Measurements from ENCODE around the gene DLX3.
A peak's percentile ranks its signal among the peaks of the same experiment; 100 is the strongest.

DLX3 gene

GRCh38 chr17:49971199-49971847, 23.7 kb downstream of the DLX3 start:
- no peak for DNase-seq

- DNase-seq: no peak
Observed at GRCh38 chr17:49970498-49970897, 24.5 kb downstream of the DLX3 start.

- no peak for DNase-seq
Observed at GRCh38 chr17:49969795-49970389, 25.1 kb downstream of the DLX3 start.

- no peak for DNase-seq
Observed at GRCh38 chr17:49969134-49969759, 25.8 kb downstream of the DLX3 start, which contains the start of gene DLX4. Gene DLX4, plus strand, starts transcription at chr17:49969190. Its CDS starts 279 bp downstream, at chr17:49969469.

GRCh38 chr17:49968405-49969133, 26.5 kb downstream of the DLX3 start:
- DNase-seq: peak; percentile 56

GRCh38 chr17:49967621-49968404, 27.2 kb downstream of the DLX3 start:
- DNase-seq: no peak

GRCh38 chr17:49967205-49967604, 27.8 kb downstream of the DLX3 start:
- no peak for DNase-seq

GRCh38 chr17:49966767-49967166, 28.3 kb downstream of the DLX3 start:
- no peak for DNase-seq

- DNase-seq: no peak
Observed at GRCh38 chr17:49965524-49965909, 29.5 kb downstream of the DLX3 start.

GRCh38 chr17:49964769-49965523, 30.1 kb downstream of the DLX3 start:
- DNase-seq: peak; percentile 22

GRCh38 chr17:49964303-49964768, 30.7 kb downstream of the DLX3 start:
- DNase-seq: no peak

- no peak for DNase-seq
Observed at GRCh38 chr17:49963626-49964302, 31.3 kb downstream of the DLX3 start.

GRCh38 chr17:49963309-49963625, 31.8 kb downstream of the DLX3 start:
- no peak for DNase-seq

GRCh38 chr17:49962599-49963308, 32.3 kb downstream of the DLX3 start:
- no peak for DNase-seq

- DNase-seq: no peak
Observed at GRCh38 chr17:49959183-49959935, 35.7 kb downstream of the DLX3 start.

- DNase-seq: no peak
Observed at GRCh38 chr17:49958723-49959122, 36.3 kb downstream of the DLX3 start.

GRCh38 chr17:49957350-49957749, 37.7 kb downstream of the DLX3 start:
- DNase-seq: no peak

- no peak for DNase-seq
Observed at GRCh38 chr17:49956780-49957179, 38.2 kb downstream of the DLX3 start.

- no peak for DNase-seq
Observed at GRCh38 chr17:49955157-49955556, 39.9 kb downstream of the DLX3 start.

GRCh38 chr17:49952912-49953497, 42.0 kb downstream of the DLX3 start:
- DNase-seq: no peak

All from activated CD4-positive, alpha-beta T cell treated with anti-CD3 and anti-CD28 coated beads, Interleukin-2, amount 50 U/mL, for 1 hour (primary cell).